Endothelial cell of umbilical vein (primary cell): ENCODE results near the gene SCRN3.

ENCODE experiments used
- POLR2AphosphoS5 ChIP-seq: IDR thresholded peaks from 2 replicates; pipeline ENCODE4 v1.6.1; 2012; ENCODE audit warnings: low read depth, mild to moderate bottlenecking, control low read depth, low read length, moderate library complexity; ENCODE audit not compliant: insufficient read depth
- TF ChIP-seq, protein P1 (sequence below), 2 donors: IDR thresholded peaks; 1 replicate in 1 of 2; 2 replicates in 1 of 2; pipeline ENCODE4 v1.5.1; 2011; ENCODE audit warnings: low read length in 2 of 2, mild to moderate bottlenecking in 2 of 2, moderate library complexity in 2 of 2, control low read depth in 1 of 2, inconsistent platforms in 1 of 2, low read depth in 1 of 2; ENCODE audit not compliant: insufficient read depth in 1 of 2; ENCODE audit errors: extremely low read depth in 1 of 2

GRCh38 chr2:174454566-174454965 lies 59.0 kb downstream of the SCRN3 start:
- TF ChIP-seq, protein P1, sequence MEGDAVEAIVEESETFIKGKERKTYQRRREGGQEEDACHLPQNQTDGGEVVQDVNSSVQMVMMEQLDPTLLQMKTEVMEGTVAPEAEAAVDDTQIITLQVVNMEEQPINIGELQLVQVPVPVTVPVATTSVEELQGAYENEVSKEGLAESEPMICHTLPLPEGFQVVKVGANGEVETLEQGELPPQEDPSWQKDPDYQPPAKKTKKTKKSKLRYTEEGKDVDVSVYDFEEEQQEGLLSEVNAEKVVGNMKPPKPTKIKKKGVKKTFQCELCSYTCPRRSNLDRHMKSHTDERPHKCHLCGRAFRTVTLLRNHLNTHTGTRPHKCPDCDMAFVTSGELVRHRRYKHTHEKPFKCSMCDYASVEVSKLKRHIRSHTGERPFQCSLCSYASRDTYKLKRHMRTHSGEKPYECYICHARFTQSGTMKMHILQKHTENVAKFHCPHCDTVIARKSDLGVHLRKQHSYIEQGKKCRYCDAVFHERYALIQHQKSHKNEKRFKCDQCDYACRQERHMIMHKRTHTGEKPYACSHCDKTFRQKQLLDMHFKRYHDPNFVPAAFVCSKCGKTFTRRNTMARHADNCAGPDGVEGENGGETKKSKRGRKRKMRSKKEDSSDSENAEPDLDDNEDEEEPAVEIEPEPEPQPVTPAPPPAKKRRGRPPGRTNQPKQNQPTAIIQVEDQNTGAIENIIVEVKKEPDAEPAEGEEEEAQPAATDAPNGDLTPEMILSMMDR (IDR thresholded peaks at IDR 0.05; ENCODE audit: extremely low read depth in 1 of 2, insufficient read depth in 1 of 2, low read depth in 1 of 2, low read length in 2 of 2) = no peak
- TF ChIP-seq POLR2AphosphoS5 = no peak
